Stimulated activated CD8-positive, alpha-beta memory T cell treated with anti-CD3 and anti-CD28 coated beads, Interleukin-2, amount 100 ng/mL, for 48 hours (primary cell): ENCODE results near the gene MGRN1.

Source experiments
- DNase-seq, 2 donors: peaks; one replicate each; pipeline ENCODE4 v3.0.0-alpha.2; 2020; ENCODE audit warnings: low read depth in 2 of 2

Gene MGRN1

GRCh38 chr16:4624827-4625559 lies 367 bp downstream of the MGRN1 start:
- DNase-seq: peak; percentile 80

- DNase-seq: no peak
Measured at GRCh38 chr16:4625560-4626159, 1.0 kb downstream of the MGRN1 start.

GRCh38 chr16:4626396-4626795 lies 1.8 kb downstream of the MGRN1 start:
- no peak for DNase-seq

GRCh38 chr16:4628283-4628682 lies 3.7 kb downstream of the MGRN1 start:
- no peak for DNase-seq

GRCh38 chr16:4631444-4631843 lies 6.8 kb downstream of the MGRN1 start:
- no peak for DNase-seq

GRCh38 chr16:4633910-4634635 lies 9.4 kb downstream of the MGRN1 start:
- DNase-seq: no peak

GRCh38 chr16:4634768-4635167 lies 10.1 kb downstream of the MGRN1 start:
- DNase-seq: no peak

- no peak for DNase-seq
Measured at GRCh38 chr16:4636196-4636595, 11.6 kb downstream of the MGRN1 start.

GRCh38 chr16:4637501-4638166 lies 13.0 kb downstream of the MGRN1 start:
- no peak for DNase-seq

- DNase-seq: no peak
Measured at GRCh38 chr16:4639899-4640509, 15.4 kb downstream of the MGRN1 start.

GRCh38 chr16:4640572-4641305 lies 16.1 kb downstream of the MGRN1 start:
- no peak for DNase-seq

GRCh38 chr16:4641306-4641687 lies 16.7 kb downstream of the MGRN1 start:
- no peak for DNase-seq

GRCh38 chr16:4641895-4642294 lies 17.3 kb downstream of the MGRN1 start:
- no peak for DNase-seq

GRCh38 chr16:4646773-4647643 lies 22.4 kb downstream of the MGRN1 start:
- DNase-seq: no peak

GRCh38 chr16:4647644-4647980 lies 23.0 kb downstream of the MGRN1 start:
- DNase-seq: no peak

- no peak for DNase-seq
Measured at GRCh38 chr16:4648917-4649316, 24.3 kb downstream of the MGRN1 start.

GRCh38 chr16:4649744-4650442 lies 25.3 kb downstream of the MGRN1 start:
- no peak for DNase-seq

- DNase-seq: peak; percentile 71 to 74
Measured at GRCh38 chr16:4650443-4651074, 25.9 kb downstream of the MGRN1 start.

GRCh38 chr16:4651827-4652226 lies 27.2 kb downstream of the MGRN1 start:
- DNase-seq: no peak
